GM12875 (cell line): ENCODE data around the gene CPEB3.

ENCODE experiments used
- H3K4me3 ChIP-seq: one replicate; pipeline ENCODE4 v1.5.1; 2011; ENCODE audit warnings: low read depth, low read length, control low read depth
- CTCF ChIP-seq: IDR thresholded peaks from 2 replicates; pipeline ENCODE4 v1.5.1; 2011; ENCODE audit warnings: low read depth, mild to moderate bottlenecking, control low read depth, inconsistent platforms, low read length, moderate library complexity, borderline replicate concordance; ENCODE audit not compliant: insufficient read depth

Gene CPEB3

DNA sequence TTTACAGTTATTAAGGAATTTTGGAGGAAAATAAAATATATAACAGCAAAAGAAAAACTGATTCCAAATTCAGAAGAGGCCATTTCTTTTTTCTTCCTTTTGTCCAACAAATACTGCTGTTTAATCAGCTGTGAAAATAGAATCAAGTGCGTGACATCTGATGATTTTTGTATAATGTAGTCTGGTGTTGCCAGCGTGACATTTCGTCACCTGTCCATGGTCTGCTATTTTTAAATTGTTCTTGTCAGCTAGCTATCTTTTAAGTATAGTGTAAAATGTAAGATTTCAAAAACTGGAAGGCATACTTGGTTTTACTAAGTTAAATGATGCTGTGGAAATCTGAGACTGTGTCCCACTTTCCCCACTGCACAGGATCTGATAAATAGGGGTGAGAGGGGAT, 105.9 kb downstream of the CPEB3 start:
- TF ChIP-seq CTCF, result no peak
- H3K4me3 ChIP-seq, result no peak overlapping the region

DNA sequence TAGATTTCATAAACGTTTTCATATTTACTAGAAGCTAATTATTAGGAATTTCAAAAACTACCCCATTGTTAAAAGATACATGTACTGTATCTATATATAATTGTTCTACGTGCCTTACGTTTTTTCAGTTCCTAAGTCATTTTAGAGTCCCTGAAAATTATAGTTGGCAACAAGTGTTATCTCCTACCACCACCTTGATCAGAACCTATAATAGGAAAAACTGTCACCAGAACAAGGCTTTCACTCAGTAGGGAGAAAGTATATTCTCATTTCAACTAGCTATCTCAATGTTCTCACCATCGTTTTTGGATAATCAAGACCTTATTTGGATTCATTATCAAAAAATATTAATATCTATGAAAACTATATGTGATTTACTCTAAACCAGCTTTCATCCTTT, 107.7 kb downstream of the CPEB3 start:
- H3K4me3 ChIP-seq, result no peak overlapping the region
- TF ChIP-seq CTCF, result no peak

DNA sequence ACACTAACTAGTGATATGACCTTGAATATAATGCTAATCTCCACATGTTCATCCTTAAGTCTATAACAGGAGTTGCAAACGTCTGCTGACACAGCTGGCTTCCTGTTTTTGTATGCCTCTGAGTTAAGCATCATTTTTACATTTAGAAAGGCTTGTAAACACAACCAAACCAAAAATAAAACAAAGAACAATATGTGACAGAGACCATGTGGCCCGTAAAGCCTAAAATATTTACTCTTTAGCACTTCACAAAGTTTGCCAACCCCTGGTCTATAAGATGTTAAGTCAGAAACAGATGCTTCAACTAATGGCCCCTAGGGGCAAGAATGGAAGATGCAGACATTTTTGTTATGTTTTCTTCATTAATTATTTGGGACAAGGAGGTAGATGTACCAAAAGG, 109.3 kb downstream of the CPEB3 start:
- H3K4me3 ChIP-seq, result no peak overlapping the region
- no peak for TF ChIP-seq CTCF

GRCh38 chr10:92180399-92180798, 110.5 kb downstream of the CPEB3 start:
- H3K4me3 ChIP-seq, result no peak overlapping the region
- TF ChIP-seq CTCF, result no peak

DNA sequence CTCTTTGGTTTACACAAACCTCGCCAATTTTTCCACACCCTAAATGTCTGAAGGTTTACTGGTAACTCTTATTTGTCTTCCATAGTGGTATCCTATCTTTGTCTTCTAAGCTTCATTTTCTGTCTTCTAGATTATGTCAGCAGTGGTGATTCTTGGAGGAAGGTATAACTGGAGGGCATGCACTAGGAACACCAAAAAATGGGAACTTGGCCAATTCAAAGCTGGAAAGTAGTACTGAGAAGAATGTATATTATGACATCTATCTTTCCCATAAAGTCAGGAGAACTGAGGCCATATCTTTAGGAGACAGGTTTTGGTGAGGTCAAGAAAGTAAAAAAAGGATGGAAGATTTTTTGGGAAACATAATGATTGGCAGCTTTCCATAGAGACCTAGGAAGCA, 113.3 kb downstream of the CPEB3 start:
- TF ChIP-seq CTCF, result no peak
- no peak overlapping the region for H3K4me3 ChIP-seq

GRCh38 chr10:92175164-92175563, 115.7 kb downstream of the CPEB3 start:
- TF ChIP-seq CTCF, result no peak
- H3K4me3 ChIP-seq, result no peak overlapping the region

GRCh38 chr10:92173996-92174395, 116.9 kb downstream of the CPEB3 start:
- TF ChIP-seq CTCF, result no peak

More at GRCh38 chr10:92173996-92174395, 116.9 kb downstream of the CPEB3 start:
- H3K4me3 ChIP-seq, result no peak overlapping the region
